ENCODE data around the gene SNX6. TPM values are rescaled to one million over a fixed set of nuclear protein-coding genes. Genes with fewer than 3 reads are reported as not detected.
"Not testable (repeated sequence)": the region's sequence is repeated elsewhere in the genome, so short reads cannot be mapped to it uniquely, and the experiment has no call there.

SNX6 gene
- total RNA-seq, 1 donor from 2014 or later: 70.7 TPM

GRCh38 chr14:34568803-34569202 lies 61.1 kb downstream of the SNX6 start:
- no peak for ATAC-seq
- peaks cover 97% of the 10 kb centered on the region for H3K36me3 ChIP-seq
- peak; percentile 24 for DNase-seq

GRCh38 chr14:34562776-34563150 lies 67.2 kb downstream of the SNX6 start:
- no peaks in the 10 kb centered on the region for H3K27me3 ChIP-seq (ENCODE audit: low read depth)
- H3K9me3 ChIP-seq: no peaks in the 10 kb centered on the region
- H3K4me1 ChIP-seq: no peaks in the 10 kb centered on the region
- ATAC-seq (no peak), DNase-seq (peak; percentile 8)
- TF ChIP-seq CTCF (IDR thresholded peaks at IDR 0.05): no peak
- H3K36me3 ChIP-seq: peaks cover 52% of the 10 kb centered on the region
- no peak overlapping the region for H3K27ac ChIP-seq
- H3K4me3 ChIP-seq: no peak overlapping the region
- intact Hi-C loops (cut with DNase I): no loop called here

More at GRCh38 chr14:34568803-34569202, 61.1 kb downstream of the SNX6 start:
- no peaks in the 10 kb centered on the region for H3K27me3 ChIP-seq (ENCODE audit: low read depth)
- no peaks in the 10 kb centered on the region for H3K4me1 ChIP-seq
- intact Hi-C loops (cut with DNase I): no loop called here
- H3K4me3 ChIP-seq: no peak overlapping the region
- H3K9me3 ChIP-seq: no peaks in the 10 kb centered on the region
- H3K27ac ChIP-seq: no peak overlapping the region
- TF ChIP-seq CTCF (IDR thresholded peaks at IDR 0.05): no peak

GRCh38 chr14:34562037-34562775 lies 67.7 kb downstream of the SNX6 start:
- intact Hi-C loops (cut with DNase I); ATAC-seq: not testable (repeated sequence)
- H3K36me3 ChIP-seq: peaks cover 46% of the 10 kb centered on the region

GRCh38 chr14:34556498-34556829 lies 73.5 kb downstream of the SNX6 start:
- H3K4me3 ChIP-seq; H3K27ac ChIP-seq; DNase-seq; H3K36me3 ChIP-seq; H3K27me3 ChIP-seq (ENCODE audit: low read depth); intact Hi-C loops (cut with DNase I); H3K9me3 ChIP-seq; H3K4me1 ChIP-seq: not testable (repeated sequence)
- peak; percentile 95 for ATAC-seq

More at GRCh38 chr14:34562037-34562775, 67.7 kb downstream of the SNX6 start:
- H3K9me3 ChIP-seq; H3K4me3 ChIP-seq; H3K27ac ChIP-seq; DNase-seq; H3K27me3 ChIP-seq (ENCODE audit: low read depth); H3K4me1 ChIP-seq: not testable (repeated sequence)

DNA sequence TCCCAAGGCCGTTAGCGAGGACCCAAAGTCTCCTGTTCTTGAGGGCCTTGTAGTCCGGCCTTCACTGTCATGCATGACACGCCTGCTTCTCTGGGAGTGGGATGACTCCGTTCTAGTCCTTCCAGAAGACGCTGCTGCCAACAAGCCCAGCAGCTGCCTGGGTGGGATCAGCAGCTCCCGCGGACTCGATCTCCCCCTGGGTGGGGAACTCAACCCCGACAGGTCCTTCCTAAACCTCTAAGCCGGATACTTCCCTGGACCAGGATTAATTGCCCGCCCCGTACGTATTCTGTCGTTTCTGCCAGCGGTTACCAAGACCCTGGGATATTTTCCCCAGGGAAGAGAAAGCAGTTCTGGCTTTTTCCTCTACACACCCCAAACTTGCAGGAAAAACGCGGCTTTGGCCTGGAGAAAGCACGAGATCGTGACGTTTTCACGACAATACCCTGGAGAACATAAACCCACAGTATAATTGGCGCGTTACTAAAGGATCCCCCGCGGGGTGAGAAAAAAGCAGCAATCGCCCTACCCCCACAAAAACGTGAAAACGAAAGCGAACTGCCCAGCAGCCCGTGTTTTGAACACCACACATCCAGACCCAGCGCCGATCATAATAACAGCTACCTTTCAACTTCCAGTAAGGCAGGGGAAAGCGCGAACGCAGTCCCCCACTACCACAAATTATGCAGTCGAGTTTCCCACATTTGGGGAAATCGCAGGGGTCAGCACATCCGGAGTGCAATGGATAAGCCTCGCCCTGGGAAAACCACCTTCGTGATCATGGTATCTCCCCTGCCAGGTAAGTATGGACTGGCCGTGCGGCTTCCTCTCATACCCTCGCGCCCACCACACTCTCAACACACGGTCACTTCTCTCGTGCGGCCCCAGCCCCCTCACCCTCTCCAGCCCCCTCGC lies 74.1 kb downstream of the SNX6 start:
- intact Hi-C loops (cut with DNase I); H3K4me1 ChIP-seq; H3K27ac ChIP-seq; DNase-seq; H3K36me3 ChIP-seq; H3K9me3 ChIP-seq; H3K4me3 ChIP-seq; H3K27me3 ChIP-seq (ENCODE audit: low read depth): not testable (repeated sequence)
- peak; percentile 90 to 92 for ATAC-seq

DNA sequence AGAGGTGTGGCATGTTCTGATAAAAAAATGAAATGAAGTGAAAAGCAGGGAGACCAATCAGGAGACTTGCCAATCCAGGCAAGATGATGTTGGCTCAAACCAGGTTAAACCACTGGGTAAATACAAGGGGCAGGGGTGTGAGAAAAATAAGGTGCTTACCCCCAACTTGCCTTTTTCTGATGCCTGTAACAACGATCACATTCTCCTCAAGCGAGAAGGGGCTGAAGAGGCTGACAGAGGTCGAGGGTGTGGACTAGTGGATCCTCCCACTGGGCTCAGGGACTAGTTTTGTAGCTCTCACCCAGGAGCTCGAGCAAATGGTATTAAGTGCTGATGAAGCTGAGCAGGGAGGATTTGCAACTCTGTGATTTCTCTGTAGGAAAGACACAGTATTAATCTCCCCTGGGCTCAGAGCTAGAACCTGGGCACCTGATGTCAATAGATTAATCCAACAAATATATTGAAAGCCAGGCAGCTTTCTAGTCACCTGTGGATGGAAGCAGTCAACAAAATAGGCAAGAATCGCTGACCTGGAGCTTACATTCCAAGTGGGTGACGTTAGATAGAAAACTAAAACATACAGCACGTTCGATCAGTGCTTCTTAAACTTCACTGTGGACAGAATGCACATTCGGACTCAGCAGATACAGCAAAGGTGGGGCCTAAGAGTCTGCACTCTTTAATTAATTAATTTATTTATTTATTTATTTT lies 75.3 kb downstream of the SNX6 start:
- Histone ChIP-seq H3K36me3 (no peaks in the 10 kb centered on the region), H3K27me3 (ENCODE audit: low read depth) (no peaks in the 10 kb centered on the region), H3K4me3 (peak overlapping the region; percentile 11), H3K4me1 (peaks cover 6% of the 10 kb centered on the region), H3K27ac (peak overlapping the region; percentile 26), H3K9me3 (no peaks in the 10 kb centered on the region)
- TF ChIP-seq CTCF (IDR thresholded peaks at IDR 0.05): no peak
- intact Hi-C loops (cut with DNase I): no loop called here
- DNase-seq (no peak), ATAC-seq (no peak)

DNA sequence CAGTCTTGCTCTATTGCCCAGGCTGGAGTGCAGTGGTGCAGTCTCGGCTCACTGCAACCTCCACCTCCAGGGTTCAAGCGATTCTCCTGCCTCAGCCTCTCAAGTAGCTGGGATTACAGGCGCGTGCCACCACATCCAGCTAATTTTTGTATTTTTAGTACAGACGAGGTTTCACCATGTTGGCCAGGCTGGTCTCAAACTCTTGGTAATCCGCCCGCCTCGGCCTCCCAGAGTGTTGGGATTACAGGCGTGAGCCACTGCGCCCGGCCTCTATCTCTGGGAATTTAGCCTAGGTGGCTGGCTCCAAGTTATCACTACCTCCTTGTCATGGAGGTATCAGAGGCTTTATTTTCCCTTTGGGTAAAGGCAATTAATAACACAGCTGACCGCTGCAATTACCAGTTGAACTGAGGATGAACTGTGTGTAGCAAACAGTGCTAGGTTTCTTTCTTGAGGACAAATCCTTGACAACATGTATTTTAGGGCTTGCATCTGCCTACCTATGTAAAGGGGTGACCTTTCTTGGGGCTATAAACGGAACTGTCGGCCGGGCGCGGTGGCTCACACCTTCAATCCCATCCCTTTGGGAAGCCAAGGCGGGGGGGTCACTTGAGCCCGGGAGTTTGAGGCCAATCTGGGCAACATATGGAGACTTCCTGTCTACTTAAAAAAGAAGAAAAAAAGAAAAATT lies 80.5 kb downstream of the SNX6 start:
- H3K4me3 ChIP-seq; ATAC-seq; H3K36me3 ChIP-seq; intact Hi-C loops (cut with DNase I); H3K4me1 ChIP-seq; DNase-seq; H3K27ac ChIP-seq; H3K9me3 ChIP-seq; H3K27me3 ChIP-seq (ENCODE audit: low read depth): not testable (repeated sequence)

Measured in lower lobe of right lung (tissue), 2 donors.